HEK293T (cell line): Measurements from ENCODE around the gene HS6ST2.
"Not testable (repeated sequence)": the region's sequence is repeated elsewhere in the genome, so short reads cannot be mapped to it uniquely, and the experiment has no call there.

Source experiments
- CTCF ChIA-PET: fragments of 350-600 bp; formaldehyde crosslinking; extraction: SDS; loops from one replicate; lab custom pipeline; 2021; ENCODE audit warnings: antibody characterized with exemption, inconsistent platforms; lab: Yijun Ruan, JAX
- POLR2A ChIA-PET: fragments of 350-600 bp; formaldehyde crosslinking; extraction: SDS; loops from one replicate; lab custom pipeline; 2020; ENCODE audit warnings: antibody characterized with exemption, inconsistent platforms; lab: Yijun Ruan, JAX
- DNase-seq: peaks from one replicate; pipeline ENCODE4 v3.0.0; 2012; ENCODE audit warnings: mixed read lengths; ENCODE audit errors: extremely low spot score
- ARNT ChIP-seq: fragments of 450-650 bp; IDR thresholded peaks from 2 replicates; pipeline ENCODE4 v1.6.1; 2017; ENCODE audit warnings: mild to moderate bottlenecking
- BHLHE40 ChIP-seq: fragments of 450-650 bp; IDR thresholded peaks from 2 replicates; pipeline ENCODE4 v1.6.1; 2016; ENCODE audit warnings: mild to moderate bottlenecking, moderate library complexity, borderline replicate concordance
- CTBP1 ChIP-seq: fragments of 450-650 bp; IDR thresholded peaks from 2 replicates; pipeline ENCODE4 v1.6.1; 2016; ENCODE audit warnings: borderline replicate concordance
- ELF4 ChIP-seq: fragments of 450-650 bp; IDR thresholded peaks from 2 replicates; pipeline ENCODE4 v1.6.1; 2017; ENCODE audit warnings: antibody characterized with exemption
- FOXA1 ChIP-seq: fragments of 450-650 bp; IDR thresholded peaks from 2 replicates; pipeline ENCODE4 v1.6.1; 2016; ENCODE audit warnings: mild to moderate bottlenecking
- FOXK2 ChIP-seq: fragments of 450-650 bp; IDR thresholded peaks from 2 replicates; pipeline ENCODE4 v1.6.1; 2016; ENCODE audit warnings: mild to moderate bottlenecking
- FOXM1 ChIP-seq: fragments of 450-650 bp; IDR thresholded peaks from 2 replicates; pipeline ENCODE4 v1.6.1; 2017; ENCODE audit warnings: mild to moderate bottlenecking, borderline replicate concordance
- HDGF ChIP-seq: fragments of 450-650 bp; IDR thresholded peaks from 2 replicates; pipeline ENCODE4 v1.6.1; 2017; ENCODE audit warnings: antibody characterized with exemption, borderline replicate concordance
- L3MBTL2 ChIP-seq: fragments of 450-650 bp; conservative IDR thresholded peaks from 2 replicates; pipeline ENCODE4 v1.6.1; 2016; ENCODE audit warnings: mild to moderate bottlenecking
- LEF1 ChIP-seq: fragments of 450-650 bp; IDR thresholded peaks from 2 replicates; pipeline ENCODE4 v1.6.1; 2017; ENCODE audit warnings: mild to moderate bottlenecking, borderline replicate concordance
- NFRKB ChIP-seq: fragments of 450-650 bp; IDR thresholded peaks from 2 replicates; pipeline ENCODE4 v1.6.1; 2016; ENCODE audit warnings: mild to moderate bottlenecking, moderate library complexity
- PKNOX1 ChIP-seq: fragments of 450-650 bp; IDR thresholded peaks from 2 replicates; pipeline ENCODE4 v1.6.1; 2016
- SP1 ChIP-seq: fragments of 450-650 bp; IDR thresholded peaks from 2 replicates; pipeline ENCODE4 v1.6.1; 2017
- SUZ12 ChIP-seq: fragments of 450-650 bp; IDR thresholded peaks from 2 replicates; pipeline ENCODE4 v1.6.1; 2016; ENCODE audit warnings: mild to moderate bottlenecking
- TARDBP ChIP-seq: fragments of 450-650 bp; IDR thresholded peaks from 2 replicates; pipeline ENCODE4 v1.6.1; 2016
- ZNF384 ChIP-seq: fragments of 450-650 bp; IDR thresholded peaks from 2 replicates; pipeline ENCODE4 v1.6.1; 2016

The HS6ST2 gene

GRCh38 chrX:132986556-132986955 is 28.1 kb upstream of the HS6ST2 start:
- ChIA-PET POLR2A (no interaction called here), CTCF (no interaction called here)
- TF ChIP-seq HDGF (no peak), FOXM1 (no peak), L3MBTL2 (no peak), ZNF384 (no peak), LEF1 (no peak), PKNOX1 (no peak), ARNT (no peak), FOXK2 (no peak), ELF4 (no peak), CTBP1 (no peak)
- DNase-seq = no peak

GRCh38 chrX:132984058-132984650 is 25.7 kb upstream of the HS6ST2 start:
- TF ChIP-seq L3MBTL2 (no peak), LEF1 (no peak), NFRKB (no peak), ELF4 (no peak), FOXM1 (no peak), BHLHE40 (no peak), ZNF384 (no peak), SUZ12 (no peak), PKNOX1 (no peak)
- DNase-seq = no peak
- ChIA-PET POLR2A (no interaction called here), CTCF (no interaction called here)

GRCh38 chrX:132983496-132983895 is 25.1 kb upstream of the HS6ST2 start:
- TF ChIP-seq BHLHE40 = no peak
- TF ChIP-seq L3MBTL2 = no peak
- TF ChIP-seq SUZ12 = no peak
- no peak for TF ChIP-seq LEF1
- TF ChIP-seq ZNF384 = no peak
- TF ChIP-seq TARDBP = no peak
- TF ChIP-seq FOXA1 = no peak
- CTCF ChIA-PET = interaction anchor here (0.5 kb wide), 1 partner anchor 1278 kb away, joined by 4 read pairs; no protein-coding TSS in a partner anchor
- POLR2A ChIA-PET = no interaction called here
- DNase-seq = no peak

GRCh38 chrX:132980035-132980434 is 21.6 kb upstream of the HS6ST2 start:
- POLR2A ChIA-PET, CTCF ChIA-PET, DNase-seq: not testable (repeated sequence)

- ChIA-PET POLR2A (no interaction called here), CTCF (interaction anchor here (0.7 to 1.2 kb wide), 3 partner anchors 10 to 923 kb away, joined by 3 to 4 read pairs (median 4); partner anchors contain the start of gene HS6ST2)
- DNase-seq = no peak
- TF ChIP-seq FOXA1 (no peak), TARDBP (no peak), ZNF384 (no peak), SP1 (no peak), L3MBTL2 (no peak), NFRKB (no peak), BHLHE40 (no peak)
Observed at GRCh38 chrX:132968296-132968949, 10.0 kb upstream of the HS6ST2 start.

- DNase-seq = no peak
- ChIA-PET CTCF (no interaction called here), POLR2A (interaction anchor here (0.9 kb wide), 1 partner anchor 10 kb away, joined by 4 read pairs; no protein-coding TSS in a partner anchor)
- TF ChIP-seq TARDBP (no peak), ELF4 (no peak), LEF1 (no peak), SUZ12 (no peak), ZNF384 (no peak), BHLHE40 (no peak), FOXK2 (no peak), NFRKB (no peak), SP1 (no peak), PKNOX1 (no peak), L3MBTL2 (no peak), FOXA1 (no peak), CTBP1 (no peak)
Observed at GRCh38 chrX:132967049-132967448, 8.6 kb upstream of the HS6ST2 start.

- POLR2A ChIA-PET = no interaction called here
- DNase-seq = no peak
- CTCF ChIA-PET = interaction anchor here (1.4 kb wide), 1 partner anchor 16 kb away, joined by 3 read pairs; no protein-coding TSS in a partner anchor
- TF ChIP-seq NFRKB (no peak), HDGF (no peak), FOXA1 (no peak), FOXK2 (no peak), BHLHE40 (no peak), PKNOX1 (no peak), TARDBP (no peak), L3MBTL2 (no peak), SUZ12 (no peak), SP1 (no peak), ZNF384 (no peak), ELF4 (no peak)
Observed at GRCh38 chrX:132965461-132965860, 7.0 kb upstream of the HS6ST2 start.
